NCI-H1436 treated with DMSO at 0.1 percent for 48 hours (cell line): Measurements from ENCODE around the gene THAP11.

ENCODE experiments used
- DNase-seq: peaks from one replicate; lab custom pipeline; 2025; lab: John Stamatoyannopoulos, UW

Gene THAP11

DNA sequence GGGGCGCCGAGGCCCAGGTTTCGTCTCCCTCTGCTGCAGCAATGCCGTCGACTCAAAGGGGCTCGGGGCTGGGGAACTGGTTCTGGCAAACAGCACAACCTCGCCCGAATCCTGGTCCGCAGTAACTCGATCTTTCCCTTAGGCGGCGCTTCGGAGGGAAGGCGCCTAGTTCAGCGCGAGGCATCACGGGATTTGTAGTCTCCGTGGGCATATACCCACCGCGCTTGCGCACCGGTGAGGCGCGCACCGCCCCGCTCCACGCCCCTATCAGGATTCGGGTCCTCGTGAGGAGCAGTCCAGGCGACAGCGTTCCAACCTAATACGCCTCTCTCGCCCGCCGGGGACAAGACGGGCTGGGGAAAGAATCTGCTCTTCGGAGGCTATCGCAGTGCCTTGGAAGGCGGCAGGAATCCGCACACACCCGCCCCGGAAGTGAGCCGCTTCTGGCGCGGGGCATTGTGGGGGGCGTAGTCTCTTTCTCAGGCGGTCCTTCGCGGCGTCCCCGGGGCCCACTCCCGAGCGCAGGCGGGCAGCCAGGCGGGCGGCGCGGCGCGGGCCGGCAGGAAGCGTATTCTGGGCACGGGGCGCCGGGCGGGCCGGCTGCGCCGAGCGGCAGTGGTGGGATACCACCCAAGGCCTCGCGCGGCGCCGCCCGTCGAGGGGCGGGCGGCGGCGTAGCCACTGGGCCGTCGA is at the start of gene THAP11:
THAP11 (plus strand) TSS at position 505 of the 693 bp plus-strand sequence. CDS start 235 bp downstream, outside the sequence.
- peak; percentile 83 for DNase-seq

DNA sequence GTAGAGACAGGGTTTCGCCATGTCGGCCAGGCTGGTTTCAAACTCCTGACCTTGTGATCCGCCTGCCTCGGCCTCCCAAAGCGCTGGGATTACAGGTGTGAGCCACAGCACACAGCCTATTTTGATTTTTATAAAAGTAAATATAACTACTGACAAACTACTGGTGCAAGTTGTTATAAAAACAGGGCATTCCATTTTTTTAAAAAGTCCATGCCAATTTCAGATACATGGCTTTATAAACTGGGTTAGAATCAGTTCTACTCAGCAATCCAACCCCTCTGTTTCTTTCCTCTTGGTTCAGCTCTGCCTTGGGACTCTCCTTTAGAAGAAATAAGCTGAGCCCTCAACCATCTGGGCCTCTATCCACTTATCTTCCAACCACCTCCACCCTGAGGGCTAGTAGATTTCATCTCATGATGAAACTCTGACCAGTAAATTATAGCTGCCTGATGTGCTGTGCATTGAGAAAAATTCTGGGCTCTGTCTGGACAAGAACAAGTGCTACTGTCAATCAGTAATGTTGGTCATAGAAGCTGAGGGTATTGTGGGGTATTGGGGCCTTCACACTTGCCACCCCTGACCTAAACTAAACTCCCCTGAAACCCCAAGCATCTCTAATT is 45.9 kb upstream of the THAP11 start:
- DNase-seq: no peak

DNA sequence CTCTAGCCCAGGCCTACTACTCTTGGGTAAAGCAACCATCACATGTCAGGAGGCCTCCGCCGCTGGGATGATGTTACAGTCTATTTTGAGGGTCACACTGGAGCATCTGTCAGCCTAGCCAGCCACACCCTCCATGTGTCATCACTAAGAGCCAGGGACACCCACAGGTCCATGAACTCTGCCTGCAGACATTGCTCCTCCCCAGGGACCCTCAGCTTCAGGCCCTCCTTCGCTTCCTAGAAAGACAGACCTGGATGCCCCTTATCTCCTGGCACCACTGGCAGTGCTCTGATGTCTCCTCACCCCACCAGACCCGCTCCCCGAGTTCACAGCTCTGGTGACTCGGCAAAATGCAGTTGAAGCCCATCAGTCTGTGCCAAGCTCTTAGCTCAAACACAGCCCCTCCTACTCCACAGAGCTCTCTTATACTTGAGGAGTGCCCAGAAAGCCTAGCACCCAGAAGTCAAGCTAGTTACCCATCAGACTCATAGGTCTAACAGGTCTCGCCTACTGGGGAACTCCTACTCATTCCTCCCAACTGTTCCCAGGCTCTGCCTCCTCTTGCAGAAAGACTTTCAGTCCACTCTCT is 41.7 kb upstream of the THAP11 start:
- DNase-seq: no peak

DNA sequence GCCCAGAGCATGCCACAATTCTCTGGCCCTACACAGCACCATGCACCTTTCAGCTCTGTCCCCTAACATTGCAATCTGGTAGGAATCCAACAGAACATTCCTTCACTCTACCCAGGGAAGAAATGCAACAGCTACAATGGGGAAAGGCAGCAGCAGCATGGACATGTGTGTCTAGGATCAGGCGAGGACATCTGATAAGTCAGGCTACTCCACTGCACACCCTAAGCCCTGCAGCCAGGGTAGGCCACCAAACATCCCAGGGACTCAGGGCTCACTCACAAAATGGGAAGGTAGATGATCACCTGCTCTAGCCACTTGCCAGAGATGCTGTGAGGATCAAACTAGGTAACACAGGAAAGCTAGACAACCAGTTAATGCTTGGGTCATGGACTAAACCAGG is 40.9 kb upstream of the THAP11 start:
- no peak for DNase-seq

DNA sequence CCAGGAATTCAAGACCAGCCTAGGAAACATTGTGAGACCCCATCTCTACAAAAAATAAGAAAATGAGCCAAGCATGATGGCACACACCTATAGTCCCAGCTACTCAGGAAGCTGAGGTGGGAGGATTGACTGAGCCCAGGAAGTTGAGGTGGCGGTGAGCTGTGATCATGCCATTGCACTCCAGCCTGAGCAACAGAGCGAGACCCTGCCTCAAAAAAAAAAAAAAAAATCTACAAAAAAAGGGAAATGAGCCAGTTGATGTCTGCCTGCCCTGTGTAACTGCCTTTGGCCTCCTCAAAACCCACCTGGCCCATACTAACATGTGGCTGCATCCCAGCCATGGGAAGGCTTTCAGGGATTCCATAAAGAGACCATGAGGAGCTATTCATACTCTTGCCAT is 40.2 kb upstream of the THAP11 start:
- no peak for DNase-seq

DNA sequence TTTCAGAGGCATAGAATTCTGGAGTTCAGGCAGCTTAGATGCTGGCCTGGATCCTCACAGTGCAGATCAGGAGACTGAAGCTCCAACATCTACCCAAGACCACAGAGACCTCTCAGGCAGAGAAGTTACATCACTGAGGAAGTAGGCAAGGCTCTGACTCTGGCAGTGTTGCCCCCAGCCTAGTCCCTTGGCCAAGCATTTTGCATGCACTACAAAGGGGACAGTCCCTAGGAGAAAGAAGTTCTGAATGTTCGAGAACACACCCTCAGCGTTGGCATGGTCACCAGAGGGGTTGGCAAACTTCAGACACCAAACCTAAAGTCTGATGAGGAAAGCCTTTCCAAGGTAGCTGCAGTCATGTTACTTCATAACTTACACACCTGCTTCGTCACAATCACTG is 38.2 kb upstream of the THAP11 start:
- no peak for DNase-seq

DNA sequence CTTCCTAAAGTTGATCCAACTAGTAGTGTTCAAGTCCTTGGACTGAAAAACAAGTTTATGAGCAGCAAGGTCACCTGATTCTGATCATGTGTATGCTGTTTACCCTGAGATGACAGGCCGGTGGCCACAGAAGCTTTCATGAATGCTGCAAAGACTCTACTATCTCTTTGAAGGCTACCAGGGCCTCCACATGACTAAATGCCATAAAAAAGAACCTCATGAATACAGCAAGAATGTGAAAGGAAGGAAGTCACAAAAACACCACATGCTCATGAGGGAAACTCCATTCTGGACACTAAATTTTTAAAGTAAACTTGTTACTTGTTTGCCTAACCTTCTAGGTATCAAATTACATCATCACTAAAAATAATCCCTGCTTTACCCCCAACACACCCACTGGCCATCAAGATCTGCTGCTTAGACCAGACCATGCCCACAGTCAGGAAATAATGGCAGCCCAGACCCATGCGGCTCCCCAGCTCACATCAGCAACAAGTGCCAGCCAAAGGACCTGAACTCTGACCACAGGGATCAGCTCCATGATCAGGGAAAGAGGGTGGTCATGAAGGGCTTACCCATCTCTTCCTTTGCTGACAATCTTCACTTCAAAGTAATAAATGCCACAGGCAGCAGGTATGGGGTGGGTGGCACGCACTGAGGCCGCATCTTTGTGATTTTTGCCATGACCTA is 37.1 kb upstream of the THAP11 start:
- no peak for DNase-seq

DNA sequence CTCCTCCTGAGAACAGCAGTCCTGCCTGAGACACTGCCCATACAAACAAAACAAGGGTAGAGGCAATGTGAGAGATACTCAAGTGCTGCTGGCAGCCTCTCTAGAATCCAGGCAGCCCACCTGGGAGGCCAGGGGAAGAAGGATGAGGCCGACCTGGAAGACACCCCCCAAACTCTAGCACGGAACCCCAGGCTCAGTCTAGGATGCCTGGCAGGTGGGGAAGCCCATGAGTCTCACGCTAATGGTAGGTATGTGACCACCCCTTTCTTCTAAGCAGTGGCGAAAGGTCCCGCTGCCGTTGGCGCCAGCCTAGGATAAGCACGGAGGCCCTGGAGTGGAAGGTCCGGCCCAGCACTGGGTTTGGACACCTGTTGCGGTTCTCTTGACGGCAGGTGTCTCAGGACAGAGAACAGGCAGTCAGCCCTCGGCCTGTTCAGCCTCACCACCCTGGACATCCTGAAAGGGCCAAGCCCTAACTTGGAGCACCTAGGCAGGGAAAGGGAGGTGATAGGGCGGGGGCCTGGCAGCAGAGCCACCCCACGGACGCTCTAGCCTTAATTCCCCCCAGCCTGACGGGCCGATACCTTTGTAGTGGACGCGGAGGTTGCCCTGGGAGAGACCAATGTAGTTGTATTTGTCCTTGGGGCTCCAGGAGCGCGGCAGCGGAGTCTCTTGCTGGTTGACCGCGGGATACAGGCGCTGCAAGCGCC is 36.2 kb upstream of the THAP11 start:
- no peak for DNase-seq

DNA sequence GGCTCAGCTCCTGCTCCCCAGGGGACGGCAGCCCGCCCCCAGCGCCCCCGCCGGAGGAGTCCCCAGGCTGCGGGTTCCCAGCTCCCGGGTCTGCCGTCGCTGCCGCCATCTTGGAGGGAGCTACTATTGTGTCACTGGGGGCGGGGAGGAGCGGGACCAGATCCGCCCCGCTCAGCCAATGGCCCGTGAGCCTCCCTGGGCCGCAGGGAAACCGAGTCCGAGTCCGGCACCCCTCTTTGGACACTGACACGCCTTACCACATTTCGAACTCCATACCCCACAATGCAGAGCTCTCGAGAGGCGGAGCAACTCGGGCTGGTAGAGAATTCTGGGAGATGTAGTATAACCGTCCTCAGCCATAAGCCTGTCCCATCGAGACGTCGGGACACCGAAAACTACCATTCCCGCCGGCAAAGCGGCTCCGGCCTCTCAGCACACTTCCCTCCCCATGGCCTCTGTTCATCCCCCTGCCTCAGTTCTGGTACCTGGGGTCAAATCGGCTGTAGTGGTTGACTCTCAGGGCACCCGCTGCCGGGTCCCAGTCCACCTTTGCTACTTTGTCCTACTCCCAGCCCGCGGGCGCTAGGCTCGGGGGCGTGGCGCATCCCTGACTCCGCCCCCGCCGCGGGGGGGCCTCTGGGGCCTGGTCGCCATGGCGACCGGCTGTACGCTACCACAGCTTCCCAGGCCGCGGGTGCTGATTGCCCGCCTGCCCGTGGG is 35.5 kb upstream of the THAP11 start, which contains the start of the genes RANBP10 and TSNAXIP1:
RANBP10 (minus strand) TSS at position 133 of the 720 bp plus-strand sequence; CDS start at position 109, 24 bp downstream.
TSNAXIP1 (plus strand) TSS at position 462 of the 720 bp plus-strand sequence. CDS start 261 bp downstream, outside the sequence.
- DNase-seq: peak; percentile 98

DNA sequence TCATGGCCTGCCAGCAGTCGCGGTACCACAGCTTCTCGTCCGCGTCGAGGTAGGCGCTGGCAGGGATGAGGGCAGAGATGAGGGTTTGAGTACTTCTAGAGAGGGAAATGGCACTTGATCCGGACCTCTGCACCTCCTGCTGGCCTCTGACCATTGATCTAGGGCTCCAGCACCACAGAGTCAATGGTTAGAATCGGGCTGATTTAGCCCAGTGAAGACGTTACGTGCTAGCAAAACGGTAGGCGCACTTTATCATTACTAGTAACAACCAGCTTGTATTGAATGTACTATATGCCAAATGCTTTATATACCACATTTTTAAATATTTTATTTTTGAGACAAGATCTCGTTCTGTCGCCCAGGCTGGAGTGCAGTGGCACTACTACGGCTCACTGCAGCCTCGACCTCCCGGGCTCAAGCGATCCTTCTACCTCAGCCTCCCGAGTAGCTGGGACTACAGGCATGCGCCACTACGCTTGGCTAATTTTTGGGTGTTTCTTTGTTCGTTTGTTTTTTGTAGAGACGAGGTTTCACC is 34.9 kb upstream of the THAP11 start:
- DNase-seq: no peak

DNA sequence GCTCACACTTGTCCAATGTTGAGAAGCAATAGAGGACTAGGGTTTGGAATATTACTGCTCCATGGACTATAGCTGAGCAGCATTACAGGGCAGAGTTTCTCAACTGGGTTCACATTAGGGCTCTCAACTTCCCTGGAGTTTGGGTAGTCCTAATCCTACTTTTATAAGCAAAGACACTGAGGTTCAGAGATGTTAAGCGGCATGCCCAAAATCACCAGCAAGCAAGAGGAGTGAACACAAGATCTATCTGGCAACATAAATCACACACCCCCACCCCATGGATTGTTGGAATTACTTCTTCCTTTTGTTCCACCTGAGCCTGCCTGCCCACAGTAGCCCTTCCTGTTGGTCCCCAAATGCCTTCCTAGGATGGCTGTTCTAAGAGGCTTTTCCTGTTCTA is 30.2 kb upstream of the THAP11 start:
- DNase-seq: no peak

DNA sequence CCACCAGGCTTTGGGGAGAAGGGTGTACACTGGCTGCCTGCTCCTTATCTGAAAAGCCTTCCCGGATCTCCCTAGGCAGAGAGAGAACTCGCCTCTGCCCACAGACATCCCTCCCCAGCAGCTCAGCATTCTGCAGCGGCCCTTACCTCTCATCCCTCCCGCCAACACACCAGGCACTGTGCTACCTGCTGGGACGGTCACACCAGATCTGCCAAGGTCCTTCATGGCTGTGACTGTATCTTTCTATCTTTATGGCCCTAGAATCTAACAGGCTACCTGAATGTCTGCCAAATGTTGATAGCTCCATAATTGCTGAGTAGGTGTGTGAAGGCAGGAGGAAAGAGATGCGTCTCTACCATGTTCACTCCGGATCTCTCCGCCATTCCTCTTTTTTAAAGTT is 27.6 kb upstream of the THAP11 start:
- no peak for DNase-seq

DNA sequence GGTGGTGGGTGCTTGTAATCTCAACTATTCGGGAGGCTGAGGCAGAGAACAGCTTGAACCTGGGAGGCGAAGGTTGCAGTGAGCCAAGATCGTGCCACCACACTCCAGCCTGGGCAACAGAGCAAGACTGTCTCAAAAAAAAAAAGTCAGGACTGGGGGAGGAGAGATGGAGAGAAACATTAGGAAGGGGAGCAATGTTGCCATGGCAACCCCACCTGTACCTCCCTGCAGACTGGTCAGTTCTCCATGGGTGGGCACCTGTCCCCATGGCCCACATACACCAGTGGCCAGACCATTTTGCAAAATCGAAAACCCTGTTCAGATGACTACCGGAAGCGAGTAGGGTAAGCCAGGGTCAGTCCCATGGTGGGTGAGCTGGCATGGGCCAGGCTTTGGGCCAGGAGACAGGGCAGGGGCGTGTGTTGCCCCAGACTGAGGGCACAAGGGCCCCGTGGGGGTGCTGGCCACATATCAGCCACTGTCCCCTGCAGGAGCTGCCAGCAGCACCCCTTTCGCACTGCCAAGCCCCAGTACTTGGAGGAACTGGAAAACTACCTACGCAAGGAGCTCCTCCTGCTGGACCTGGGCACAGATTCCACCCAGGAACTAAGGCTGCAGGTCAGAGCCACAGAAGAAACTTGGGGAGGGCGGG is 21.4 kb upstream of the THAP11 start:
- DNase-seq: no peak

DNA sequence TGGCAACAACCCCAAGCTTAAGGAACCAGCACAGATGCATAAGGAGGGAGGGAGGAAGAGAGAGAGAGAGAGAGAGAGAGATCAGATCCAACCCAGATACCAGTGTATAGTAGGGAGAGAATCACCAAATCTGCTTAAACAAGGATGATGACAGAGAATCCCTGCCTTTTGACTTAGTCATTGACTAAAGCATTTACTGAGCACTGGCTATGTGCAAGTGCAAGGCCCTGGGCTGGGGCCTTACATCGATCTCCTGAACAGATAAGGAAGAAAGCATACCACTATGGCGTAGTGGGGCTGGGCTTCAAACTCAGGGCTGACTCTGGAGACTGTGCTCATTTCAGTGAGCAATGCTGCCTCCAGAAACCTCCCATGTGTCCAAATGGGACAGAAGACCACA is 19.6 kb upstream of the THAP11 start:
- DNase-seq: no peak

DNA sequence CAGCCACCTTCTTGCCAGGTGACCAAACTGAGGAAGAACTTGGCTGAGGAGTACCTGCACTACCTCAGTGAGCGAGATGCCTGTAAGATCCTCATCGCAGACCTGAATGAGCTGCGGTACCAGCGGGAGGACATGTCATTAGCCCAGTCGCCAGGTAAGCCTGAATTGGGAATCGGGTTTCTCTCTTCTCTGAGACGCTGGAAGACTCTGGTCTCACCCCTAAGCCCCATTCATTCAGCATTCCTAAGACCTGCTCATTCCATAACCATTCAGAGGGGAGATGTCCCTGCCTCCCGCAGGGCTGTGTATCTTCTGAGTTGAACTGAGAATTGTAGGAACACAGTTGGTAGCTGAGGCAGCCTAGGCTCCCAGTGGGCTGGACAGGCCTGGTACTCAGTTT is 17.0 kb upstream of the THAP11 start:
- DNase-seq: no peak

DNA sequence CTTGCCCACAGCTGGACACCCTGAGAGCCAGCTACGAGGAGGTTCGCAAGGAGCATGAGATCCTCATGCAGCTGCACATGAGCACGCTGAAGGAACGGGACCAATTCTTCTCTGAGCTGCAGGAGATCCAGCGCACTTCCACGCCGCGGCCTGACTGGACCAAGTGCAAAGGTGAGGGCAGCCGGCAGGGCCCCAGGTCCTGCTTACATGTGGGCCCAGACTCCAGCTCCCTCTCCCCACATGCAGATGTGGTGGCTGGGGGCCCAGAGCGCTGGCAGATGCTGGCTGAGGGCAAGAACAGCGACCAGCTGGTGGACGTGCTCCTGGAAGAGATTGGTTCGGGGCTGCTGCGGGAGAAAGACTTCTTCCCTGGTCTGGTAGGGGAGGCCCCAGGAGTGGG is 16.2 kb upstream of the THAP11 start:
- no peak for DNase-seq

DNA sequence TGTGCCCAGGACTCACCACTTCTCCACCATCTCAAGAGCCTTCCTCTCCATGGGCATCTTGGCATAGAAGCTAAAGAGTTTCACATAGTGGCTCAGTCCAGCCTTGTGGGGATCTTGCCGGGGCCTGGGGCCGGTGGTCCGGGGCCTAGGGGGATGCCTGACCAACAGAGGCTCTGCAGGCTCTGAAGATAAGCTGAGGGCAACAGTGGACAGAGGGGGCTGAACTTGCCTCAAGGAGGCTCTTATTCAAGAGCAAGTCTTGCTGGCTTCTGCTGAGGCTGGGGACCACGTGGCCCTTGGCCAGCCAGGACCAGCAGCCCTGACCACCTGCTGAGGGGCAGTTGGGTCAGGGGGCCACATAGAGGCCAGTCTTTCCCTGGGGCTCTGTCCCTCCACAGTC is 13.5 kb upstream of the THAP11 start:
- DNase-seq: no peak

DNA sequence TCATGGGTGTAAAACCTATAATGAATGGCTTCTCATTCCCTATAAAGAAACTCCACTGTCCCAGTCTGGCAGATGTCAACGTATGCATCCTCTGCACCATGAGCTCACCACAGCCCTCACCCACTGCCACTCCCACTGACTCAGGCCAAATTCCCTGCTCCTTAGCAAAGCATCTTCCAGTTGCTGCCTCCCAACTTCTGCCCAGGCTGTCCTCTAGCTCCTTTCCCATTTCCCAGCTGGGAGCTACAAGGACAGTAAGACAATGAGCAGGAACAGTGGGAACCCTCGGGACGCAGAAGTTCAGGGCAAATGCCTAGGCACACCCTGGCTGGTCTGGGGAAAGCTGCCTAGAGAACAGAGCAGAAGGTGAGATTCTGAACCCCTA is 9.1 kb upstream of the THAP11 start:
- DNase-seq: no peak

DNA sequence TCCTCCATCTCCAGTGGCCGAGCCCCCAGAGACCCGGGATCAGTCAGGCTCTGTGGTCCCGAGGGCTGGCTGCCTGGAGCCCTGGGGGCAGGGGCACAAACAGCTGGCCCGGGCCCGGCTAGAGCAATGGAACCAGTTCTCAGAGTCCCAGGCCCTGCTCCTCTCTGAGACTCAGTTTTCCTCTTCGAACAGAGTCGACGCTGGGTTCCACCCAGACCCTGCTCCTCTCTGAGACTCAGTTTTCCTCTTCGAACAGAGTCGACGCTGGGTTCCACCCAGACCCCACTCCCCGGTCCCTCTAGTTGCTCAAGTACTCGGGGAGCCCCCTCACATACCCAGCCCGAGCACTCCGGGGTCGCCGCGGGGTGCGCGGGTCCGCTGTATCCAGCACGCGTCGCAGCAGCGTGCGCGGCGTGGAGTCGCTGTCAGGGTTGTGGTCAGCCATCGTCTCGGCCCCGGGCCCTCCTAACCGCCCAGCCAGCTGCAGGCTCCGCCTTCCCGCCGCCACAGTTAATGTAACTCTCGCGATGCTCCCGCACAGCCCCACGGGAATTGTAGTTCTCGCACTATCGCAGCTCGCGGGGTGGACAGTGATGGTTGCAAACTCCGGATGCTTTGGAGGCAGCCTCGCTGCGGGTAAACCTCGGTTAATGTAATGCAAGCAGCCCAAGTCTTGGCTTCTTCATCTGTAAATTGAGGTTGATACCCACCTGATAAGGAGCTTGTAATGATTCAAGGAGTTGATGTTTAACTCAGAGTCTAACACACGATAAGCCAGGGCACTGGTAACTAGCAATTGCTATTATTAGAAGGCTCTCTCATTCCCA is 8.5 kb upstream of the THAP11 start:
- peak; percentile 21 for DNase-seq

DNA sequence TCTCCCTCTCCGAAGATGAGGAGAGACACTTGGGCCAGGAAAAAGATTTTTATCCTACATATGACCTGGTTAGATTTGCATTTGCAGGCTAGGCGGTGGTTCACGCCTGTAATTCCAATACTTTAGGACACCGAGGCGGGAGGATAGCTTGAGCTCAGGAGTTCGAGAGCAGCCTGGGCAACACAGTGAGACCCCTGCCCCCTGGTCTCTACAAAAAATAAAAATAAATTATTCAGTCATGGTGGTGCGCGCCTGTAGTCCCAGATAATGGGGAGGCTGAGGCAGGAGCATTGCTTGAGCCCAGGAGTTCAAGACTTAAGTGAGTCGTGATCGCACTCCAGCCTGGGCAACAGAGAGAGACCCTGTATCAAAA is 7.9 kb upstream of the THAP11 start:
- DNase-seq: no peak
